ENCODE results near the gene RNF220.

The RNF220 gene

GRCh38 chr1:44418022-44418673 lies 13.1 kb downstream of the RNF220 start:
- no peak overlapping the region for H3K4me2 ChIP-seq (ENCODE audit: low read depth, low read length, poor library complexity, severe bottlenecking)
- H4K20me1 ChIP-seq (ENCODE audit: insufficient read depth, low read length, poor library complexity, severe bottlenecking) = peaks cover 3% of the 10 kb centered on the region
- H2AFZ ChIP-seq (ENCODE audit: low read length) = no peak overlapping the region
- peaks cover 87% of the 10 kb centered on the region for H3K79me2 ChIP-seq (ENCODE audit: insufficient read depth, low read length)
- no peaks in the 10 kb centered on the region for H3K27me3 ChIP-seq (ENCODE audit: insufficient read depth, low read length, poor library complexity, severe bottlenecking)
- H3K4me3 ChIP-seq (ENCODE audit: low read length, poor library complexity, severe bottlenecking) = no peak overlapping the region
- H3K9ac ChIP-seq (ENCODE audit: low read depth, low read length, poor library complexity, severe bottlenecking) = no peak overlapping the region
- peaks cover 38% of the 10 kb centered on the region; the same call in 1 of the 2 replicates for H3K36me3 ChIP-seq (ENCODE audit: insufficient read depth, low read length)
- H3K9me2 ChIP-seq (replicated peaks; ENCODE audit: low read depth, low read length) = no peaks in the 10 kb centered on the region
- H3K9me3 ChIP-seq (ENCODE audit: insufficient read depth, low read depth, low read length) = no peaks in the 10 kb centered on the region
- peaks cover 8% of the 10 kb centered on the region for H3F3A ChIP-seq (ENCODE audit: low read depth)
- peaks cover 72% of the 10 kb centered on the region for H3K4me1 ChIP-seq (ENCODE audit: insufficient read depth, low read length, poor library complexity, severe bottlenecking)
- TF ChIP-seq, protein P1, sequence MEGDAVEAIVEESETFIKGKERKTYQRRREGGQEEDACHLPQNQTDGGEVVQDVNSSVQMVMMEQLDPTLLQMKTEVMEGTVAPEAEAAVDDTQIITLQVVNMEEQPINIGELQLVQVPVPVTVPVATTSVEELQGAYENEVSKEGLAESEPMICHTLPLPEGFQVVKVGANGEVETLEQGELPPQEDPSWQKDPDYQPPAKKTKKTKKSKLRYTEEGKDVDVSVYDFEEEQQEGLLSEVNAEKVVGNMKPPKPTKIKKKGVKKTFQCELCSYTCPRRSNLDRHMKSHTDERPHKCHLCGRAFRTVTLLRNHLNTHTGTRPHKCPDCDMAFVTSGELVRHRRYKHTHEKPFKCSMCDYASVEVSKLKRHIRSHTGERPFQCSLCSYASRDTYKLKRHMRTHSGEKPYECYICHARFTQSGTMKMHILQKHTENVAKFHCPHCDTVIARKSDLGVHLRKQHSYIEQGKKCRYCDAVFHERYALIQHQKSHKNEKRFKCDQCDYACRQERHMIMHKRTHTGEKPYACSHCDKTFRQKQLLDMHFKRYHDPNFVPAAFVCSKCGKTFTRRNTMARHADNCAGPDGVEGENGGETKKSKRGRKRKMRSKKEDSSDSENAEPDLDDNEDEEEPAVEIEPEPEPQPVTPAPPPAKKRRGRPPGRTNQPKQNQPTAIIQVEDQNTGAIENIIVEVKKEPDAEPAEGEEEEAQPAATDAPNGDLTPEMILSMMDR (conservative IDR thresholded peaks at IDR 0.05; ENCODE audit: low read length) = no peak
- no peak for TF ChIP-seq EZH2phosphoT487 (IDR thresholded peaks at IDR 0.05; ENCODE audit: borderline replicate concordance)

DNA sequence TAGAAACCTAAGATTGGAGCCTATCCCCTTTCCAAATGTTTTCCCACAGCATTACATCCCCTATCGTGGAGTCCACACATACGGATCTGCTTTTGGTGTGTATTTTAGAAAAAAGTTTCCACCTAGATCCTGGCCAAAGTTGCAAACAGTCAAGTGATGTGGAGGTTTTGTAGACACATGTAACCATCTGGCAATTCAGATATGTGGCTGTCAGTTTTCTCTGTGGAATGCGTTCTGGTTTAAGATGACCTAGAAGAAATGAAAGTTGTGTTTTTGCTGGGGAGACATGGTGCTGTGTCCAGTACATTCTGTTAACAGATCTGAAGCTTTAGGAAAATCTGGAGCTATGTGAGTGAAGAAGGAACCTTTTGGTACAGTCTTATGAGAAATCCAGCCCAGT lies 14.8 kb downstream of the RNF220 start:
- Histone ChIP-seq H3K4me1 (ENCODE audit: insufficient read depth, low read length, poor library complexity, severe bottlenecking) (peaks cover 72% of the 10 kb centered on the region), H3K9me3 (ENCODE audit: insufficient read depth, low read depth, low read length) (no peaks in the 10 kb centered on the region), H3K27me3 (ENCODE audit: insufficient read depth, low read length, poor library complexity, severe bottlenecking) (no peaks in the 10 kb centered on the region), H3K36me3 (ENCODE audit: insufficient read depth, low read length) (peaks cover 23% of the 10 kb centered on the region; the same call in 1 of the 2 replicates), H2AFZ (ENCODE audit: low read length) (no peak overlapping the region), H3K79me2 (ENCODE audit: insufficient read depth, low read length) (peaks cover 81% of the 10 kb centered on the region), H3K4me3 (ENCODE audit: low read length, poor library complexity, severe bottlenecking) (no peak overlapping the region), H3F3A (ENCODE audit: low read depth) (peaks cover 22% of the 10 kb centered on the region), H3K9me2 (replicated peaks; ENCODE audit: low read depth, low read length) (no peaks in the 10 kb centered on the region), H4K20me1 (ENCODE audit: insufficient read depth, low read length, poor library complexity, severe bottlenecking) (no peaks in the 10 kb centered on the region), H3K4me2 (ENCODE audit: low read depth, low read length, poor library complexity, severe bottlenecking) (peak overlapping the region; percentile 96), H3K9ac (ENCODE audit: low read depth, low read length, poor library complexity, severe bottlenecking) (peak overlapping the region; percentile 97)
- TF ChIP-seq, protein P1 (conservative IDR thresholded peaks at IDR 0.05; ENCODE audit: low read length) = no peak
- TF ChIP-seq EZH2phosphoT487 (IDR thresholded peaks at IDR 0.05; ENCODE audit: borderline replicate concordance) = no peak

- H3K4me1 ChIP-seq (ENCODE audit: insufficient read depth, low read length, poor library complexity, severe bottlenecking) = peaks cover 74% of the 10 kb centered on the region
- H3K27me3 ChIP-seq (ENCODE audit: insufficient read depth, low read length, poor library complexity, severe bottlenecking) = no peaks in the 10 kb centered on the region
- peak overlapping the region; percentile 77 for H3K4me3 ChIP-seq (ENCODE audit: low read length, poor library complexity, severe bottlenecking)
- no peak overlapping the region for H2AFZ ChIP-seq (ENCODE audit: low read length)
- no peaks in the 10 kb centered on the region for H3K9me2 ChIP-seq (replicated peaks; ENCODE audit: low read depth, low read length)
- TF ChIP-seq EZH2phosphoT487 (IDR thresholded peaks at IDR 0.05; ENCODE audit: borderline replicate concordance) = no peak
- TF ChIP-seq, protein P1 (conservative IDR thresholded peaks at IDR 0.05; ENCODE audit: low read length) = no peak
- peak overlapping the region; percentile 97 for H3K9ac ChIP-seq (ENCODE audit: low read depth, low read length, poor library complexity, severe bottlenecking)
- H3K36me3 ChIP-seq (ENCODE audit: insufficient read depth, low read length) = peaks cover 19% of the 10 kb centered on the region; the same call in 1 of the 2 replicates
- H3K9me3 ChIP-seq (ENCODE audit: insufficient read depth, low read depth, low read length) = no peaks in the 10 kb centered on the region
- H4K20me1 ChIP-seq (ENCODE audit: insufficient read depth, low read length, poor library complexity, severe bottlenecking) = no peaks in the 10 kb centered on the region
- peaks cover 82% of the 10 kb centered on the region for H3K79me2 ChIP-seq (ENCODE audit: insufficient read depth, low read length)
- peaks cover 22% of the 10 kb centered on the region for H3F3A ChIP-seq (ENCODE audit: low read depth)
- peak overlapping the region; percentile 96 for H3K4me2 ChIP-seq (ENCODE audit: low read depth, low read length, poor library complexity, severe bottlenecking)
Measured at GRCh38 chr1:44420535-44420934, 15.5 kb downstream of the RNF220 start.
